ENCODE measurements around the gene ZKSCAN2. TPM values are rescaled to one million over a fixed set of nuclear protein-coding genes. Genes with fewer than 3 reads are reported as not detected.

ZKSCAN2 gene
- polyA plus RNA-seq, 1 donor from 2014 or later = 14.0 TPM

DNA sequence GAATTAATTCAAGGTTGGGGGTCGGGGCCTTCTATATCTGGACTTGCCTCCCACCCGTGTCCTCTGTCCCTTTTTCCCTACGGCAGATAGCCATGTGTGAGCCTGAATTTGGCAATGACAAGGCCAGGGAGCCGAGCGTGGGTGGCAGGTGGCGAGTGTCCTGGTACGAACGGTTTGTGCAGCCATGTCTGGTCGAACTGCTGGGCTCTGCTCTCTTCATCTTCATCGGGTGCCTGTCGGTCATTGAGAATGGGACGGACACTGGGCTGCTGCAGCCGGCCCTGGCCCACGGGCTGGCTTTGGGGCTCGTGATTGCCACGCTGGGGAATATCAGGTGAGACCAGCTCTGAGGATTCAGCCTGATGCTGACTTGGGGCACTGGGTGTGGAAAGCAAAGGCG, 40.5 kb downstream of the ZKSCAN2 start:
- no peaks in the 10 kb centered on the region for H3K36me3 ChIP-seq (ENCODE audit: insufficient read depth, low read length)
- no peaks in the 10 kb centered on the region for H3K79me2 ChIP-seq (replicated peaks; ENCODE audit: insufficient read depth, low read length)
- no peaks in the 10 kb centered on the region for H3K9me2 ChIP-seq (ENCODE audit: insufficient read depth, low read length)
- H3K4me2 ChIP-seq (ENCODE audit: low read length) = no peak overlapping the region
- H3K27me3 ChIP-seq (ENCODE audit: insufficient read depth, low read depth, low read length) = no peaks in the 10 kb centered on the region
- no peaks in the 10 kb centered on the region for H4K20me1 ChIP-seq (ENCODE audit: insufficient read depth)
- H3K9me3 ChIP-seq (ENCODE audit: low read length) = no peaks in the 10 kb centered on the region
- no peak overlapping the region for H3K9ac ChIP-seq (ENCODE audit: low read length)
- no peak overlapping the region for H3K27ac ChIP-seq (ENCODE audit: low read length)
- H2AFZ ChIP-seq (ENCODE audit: low read depth, low read length) = no peak overlapping the region
- TF ChIP-seq, protein P1, sequence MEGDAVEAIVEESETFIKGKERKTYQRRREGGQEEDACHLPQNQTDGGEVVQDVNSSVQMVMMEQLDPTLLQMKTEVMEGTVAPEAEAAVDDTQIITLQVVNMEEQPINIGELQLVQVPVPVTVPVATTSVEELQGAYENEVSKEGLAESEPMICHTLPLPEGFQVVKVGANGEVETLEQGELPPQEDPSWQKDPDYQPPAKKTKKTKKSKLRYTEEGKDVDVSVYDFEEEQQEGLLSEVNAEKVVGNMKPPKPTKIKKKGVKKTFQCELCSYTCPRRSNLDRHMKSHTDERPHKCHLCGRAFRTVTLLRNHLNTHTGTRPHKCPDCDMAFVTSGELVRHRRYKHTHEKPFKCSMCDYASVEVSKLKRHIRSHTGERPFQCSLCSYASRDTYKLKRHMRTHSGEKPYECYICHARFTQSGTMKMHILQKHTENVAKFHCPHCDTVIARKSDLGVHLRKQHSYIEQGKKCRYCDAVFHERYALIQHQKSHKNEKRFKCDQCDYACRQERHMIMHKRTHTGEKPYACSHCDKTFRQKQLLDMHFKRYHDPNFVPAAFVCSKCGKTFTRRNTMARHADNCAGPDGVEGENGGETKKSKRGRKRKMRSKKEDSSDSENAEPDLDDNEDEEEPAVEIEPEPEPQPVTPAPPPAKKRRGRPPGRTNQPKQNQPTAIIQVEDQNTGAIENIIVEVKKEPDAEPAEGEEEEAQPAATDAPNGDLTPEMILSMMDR (IDR thresholded peaks at IDR 0.05; ENCODE audit: poor library complexity, severe bottlenecking) = no peak
- TF ChIP-seq EZH2 (IDR thresholded peaks at IDR 0.05; ENCODE audit: borderline replicate concordance, insufficient read depth, low read length, poor library complexity, severe bottlenecking) (no peak), TAF1 (IDR thresholded peaks at IDR 0.05; ENCODE audit: low read depth) (no peak), RAD21 (conservative IDR thresholded peaks at IDR 0.05) (no peak), POLR2AphosphoS5 (IDR thresholded peaks at IDR 0.05) (no peak), MXI1 (conservative IDR thresholded peaks at IDR 0.05; ENCODE audit: poor library complexity, severe bottlenecking) (no peak), SMC3 (conservative IDR thresholded peaks at IDR 0.05; ENCODE audit: poor library complexity) (no peak), EP300 (conservative IDR thresholded peaks at IDR 0.05; ENCODE audit: poor library complexity, severe bottlenecking) (no peak)
- TF ChIP-seq, protein P2, sequence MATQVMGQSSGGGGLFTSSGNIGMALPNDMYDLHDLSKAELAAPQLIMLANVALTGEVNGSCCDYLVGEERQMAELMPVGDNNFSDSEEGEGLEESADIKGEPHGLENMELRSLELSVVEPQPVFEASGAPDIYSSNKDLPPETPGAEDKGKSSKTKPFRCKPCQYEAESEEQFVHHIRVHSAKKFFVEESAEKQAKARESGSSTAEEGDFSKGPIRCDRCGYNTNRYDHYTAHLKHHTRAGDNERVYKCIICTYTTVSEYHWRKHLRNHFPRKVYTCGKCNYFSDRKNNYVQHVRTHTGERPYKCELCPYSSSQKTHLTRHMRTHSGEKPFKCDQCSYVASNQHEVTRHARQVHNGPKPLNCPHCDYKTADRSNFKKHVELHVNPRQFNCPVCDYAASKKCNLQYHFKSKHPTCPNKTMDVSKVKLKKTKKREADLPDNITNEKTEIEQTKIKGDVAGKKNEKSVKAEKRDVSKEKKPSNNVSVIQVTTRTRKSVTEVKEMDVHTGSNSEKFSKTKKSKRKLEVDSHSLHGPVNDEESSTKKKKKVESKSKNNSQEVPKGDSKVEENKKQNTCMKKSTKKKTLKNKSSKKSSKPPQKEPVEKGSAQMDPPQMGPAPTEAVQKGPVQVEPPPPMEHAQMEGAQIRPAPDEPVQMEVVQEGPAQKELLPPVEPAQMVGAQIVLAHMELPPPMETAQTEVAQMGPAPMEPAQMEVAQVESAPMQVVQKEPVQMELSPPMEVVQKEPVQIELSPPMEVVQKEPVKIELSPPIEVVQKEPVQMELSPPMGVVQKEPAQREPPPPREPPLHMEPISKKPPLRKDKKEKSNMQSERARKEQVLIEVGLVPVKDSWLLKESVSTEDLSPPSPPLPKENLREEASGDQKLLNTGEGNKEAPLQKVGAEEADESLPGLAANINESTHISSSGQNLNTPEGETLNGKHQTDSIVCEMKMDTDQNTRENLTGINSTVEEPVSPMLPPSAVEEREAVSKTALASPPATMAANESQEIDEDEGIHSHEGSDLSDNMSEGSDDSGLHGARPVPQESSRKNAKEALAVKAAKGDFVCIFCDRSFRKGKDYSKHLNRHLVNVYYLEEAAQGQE (IDR thresholded peaks at IDR 0.05; ENCODE audit: borderline replicate concordance) = no peak
- no peaks in the 10 kb centered on the region for H3F3A ChIP-seq (ENCODE audit: insufficient read depth, low read length, poor library complexity, severe bottlenecking)
- no peak overlapping the region for H3K4me3 ChIP-seq (ENCODE audit: low read length)

DNA sequence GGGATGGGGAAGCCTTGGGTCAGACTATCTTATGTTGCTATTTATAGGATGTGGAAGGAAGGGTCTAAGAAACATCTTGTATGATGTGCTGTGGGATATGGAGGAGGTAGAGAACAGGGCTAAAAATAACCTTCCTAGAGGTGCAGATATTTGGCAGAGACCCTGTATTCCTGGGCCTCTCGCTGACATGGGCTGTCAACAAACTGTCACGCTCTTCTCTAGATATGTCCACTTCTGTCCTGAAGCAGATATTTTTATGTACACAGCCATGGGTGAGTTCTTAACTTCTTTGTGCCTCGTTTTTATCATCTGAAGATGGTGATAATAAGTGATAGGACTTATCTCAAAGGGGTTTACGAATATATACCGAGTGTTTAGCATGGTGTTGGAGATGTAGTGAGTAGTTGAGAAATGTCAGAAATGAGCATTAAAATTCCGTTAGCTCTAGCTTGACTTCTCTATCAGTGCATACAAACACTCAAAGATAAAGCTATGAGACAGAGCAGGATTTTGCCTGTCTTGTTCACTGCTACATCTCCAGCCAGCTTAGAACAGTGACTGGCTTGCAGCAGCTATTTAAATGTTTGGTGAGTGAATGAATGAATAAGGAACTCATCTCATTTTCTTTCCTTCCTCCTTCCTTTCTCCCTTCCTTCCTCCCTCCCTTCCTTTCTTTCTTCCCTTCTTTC, 43.8 kb downstream of the ZKSCAN2 start:
- no peak overlapping the region for H2AFZ ChIP-seq (ENCODE audit: low read depth, low read length)
- H4K20me1 ChIP-seq (ENCODE audit: insufficient read depth) = no peaks in the 10 kb centered on the region
- H3K9me3 ChIP-seq (ENCODE audit: low read length) = no peaks in the 10 kb centered on the region
- H3K4me3 ChIP-seq (ENCODE audit: low read length) = no peak overlapping the region
- no peak overlapping the region for H3K27ac ChIP-seq (ENCODE audit: low read length)
- TF ChIP-seq, protein P2 (IDR thresholded peaks at IDR 0.05; ENCODE audit: borderline replicate concordance) = no peak
- TF ChIP-seq EP300 (conservative IDR thresholded peaks at IDR 0.05; ENCODE audit: poor library complexity, severe bottlenecking) = no peak
- TF ChIP-seq SMC3 (conservative IDR thresholded peaks at IDR 0.05; ENCODE audit: poor library complexity) = no peak
- no peak for TF ChIP-seq MXI1 (conservative IDR thresholded peaks at IDR 0.05; ENCODE audit: poor library complexity, severe bottlenecking)
- no peak for TF ChIP-seq EZH2 (IDR thresholded peaks at IDR 0.05; ENCODE audit: borderline replicate concordance, insufficient read depth, low read length, poor library complexity, severe bottlenecking)
- TF ChIP-seq RAD21 (conservative IDR thresholded peaks at IDR 0.05) = no peak
- H3K9me2 ChIP-seq (ENCODE audit: insufficient read depth, low read length) = no peaks in the 10 kb centered on the region
- H3K9ac ChIP-seq (ENCODE audit: low read length) = no peak overlapping the region
- H3K36me3 ChIP-seq (ENCODE audit: insufficient read depth, low read length) = no peaks in the 10 kb centered on the region
- no peaks in the 10 kb centered on the region for H3K79me2 ChIP-seq (replicated peaks; ENCODE audit: insufficient read depth, low read length)
- H3K4me2 ChIP-seq (ENCODE audit: low read length) = no peak overlapping the region
- H3K27me3 ChIP-seq (ENCODE audit: insufficient read depth, low read depth, low read length) = no peaks in the 10 kb centered on the region
- H3F3A ChIP-seq (ENCODE audit: insufficient read depth, low read length, poor library complexity, severe bottlenecking) = no peaks in the 10 kb centered on the region
